Epidermal melanocyte (primary cell): ENCODE results near the gene ADAMTS2.
"Not testable (repeated sequence)": the region's sequence is repeated elsewhere in the genome, so short reads cannot be mapped to it uniquely, and the experiment has no call there.

Experiments
- DNase-seq: peaks from one replicate; pipeline ENCODE4 v3.0.0; 2011; ENCODE audit warnings: low spot score; ENCODE audit not compliant: insufficient read length

The ADAMTS2 gene

DNA sequence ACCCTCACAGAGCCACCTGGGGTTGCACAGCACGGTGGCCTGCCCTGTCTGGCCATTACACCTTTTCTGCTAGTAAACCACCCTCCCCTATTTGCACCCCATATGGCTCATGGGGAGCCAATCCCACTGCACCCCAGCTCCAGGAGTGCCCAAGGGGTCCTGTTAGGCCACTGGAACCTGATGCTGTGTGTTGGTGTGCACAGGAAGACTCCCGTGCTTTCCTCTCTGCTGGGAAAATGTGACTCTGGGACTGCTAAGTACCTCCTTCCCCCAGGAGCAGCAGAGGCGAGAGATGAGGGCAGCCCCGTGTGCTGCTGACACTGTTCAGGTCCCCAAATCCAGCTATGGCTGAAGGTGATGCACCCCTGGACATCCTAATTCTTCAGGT, 126.3 kb downstream of the ADAMTS2 start:
- DNase-seq = no peak

DNA sequence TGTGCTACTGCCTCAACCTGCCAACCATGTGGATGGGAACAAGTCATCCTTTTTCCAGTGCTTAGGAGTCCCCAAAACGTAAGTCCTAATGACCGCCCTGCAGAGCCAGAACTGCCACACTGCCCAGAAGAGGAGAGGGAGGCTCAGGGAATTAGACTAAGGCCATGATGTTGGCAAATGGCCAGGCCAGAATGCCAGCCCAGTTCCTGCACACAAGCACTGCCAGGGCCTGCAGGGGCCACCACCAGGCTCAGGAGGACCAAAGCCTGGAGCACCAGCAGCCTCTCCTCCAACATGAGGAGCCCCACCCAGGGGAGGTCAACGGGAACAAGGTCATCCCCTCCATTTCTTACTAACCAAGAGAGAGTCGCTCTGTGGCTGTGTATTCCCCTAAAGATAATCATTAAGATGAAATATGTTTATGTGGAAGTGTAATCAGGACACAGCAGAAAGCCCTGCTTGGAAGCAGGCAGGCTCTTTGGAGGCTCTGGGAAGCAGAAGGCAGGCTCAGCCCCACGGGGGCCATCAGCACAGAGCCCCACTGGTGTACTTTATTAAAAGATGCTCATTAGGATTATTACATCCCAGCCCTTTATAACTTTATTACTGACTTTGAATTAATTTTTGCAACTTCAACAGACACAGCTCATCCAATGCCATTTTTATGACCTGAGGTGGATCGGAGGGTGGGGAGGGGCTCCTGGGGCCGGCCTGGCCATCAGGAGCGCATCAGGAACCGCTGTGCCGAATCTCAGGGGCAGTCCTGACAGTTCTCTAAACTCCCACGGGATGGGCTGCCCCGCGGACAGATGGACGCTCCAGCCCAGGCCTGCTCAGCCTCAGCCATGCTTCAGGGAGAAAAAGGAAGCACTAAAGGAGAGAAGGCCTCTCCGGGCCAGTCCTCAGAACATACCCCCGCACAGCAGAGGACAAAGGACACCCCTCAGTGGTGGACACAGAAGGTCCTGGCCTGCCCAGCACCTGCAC, 127.0 kb downstream of the ADAMTS2 start:
- no peak for DNase-seq

- no peak for DNase-seq
Observed at GRCh38 chr5:179217356-179217755, 127.9 kb downstream of the ADAMTS2 start.

- DNase-seq = not testable (repeated sequence)
Observed at GRCh38 chr5:179216381-179216780, 128.9 kb downstream of the ADAMTS2 start.

DNA sequence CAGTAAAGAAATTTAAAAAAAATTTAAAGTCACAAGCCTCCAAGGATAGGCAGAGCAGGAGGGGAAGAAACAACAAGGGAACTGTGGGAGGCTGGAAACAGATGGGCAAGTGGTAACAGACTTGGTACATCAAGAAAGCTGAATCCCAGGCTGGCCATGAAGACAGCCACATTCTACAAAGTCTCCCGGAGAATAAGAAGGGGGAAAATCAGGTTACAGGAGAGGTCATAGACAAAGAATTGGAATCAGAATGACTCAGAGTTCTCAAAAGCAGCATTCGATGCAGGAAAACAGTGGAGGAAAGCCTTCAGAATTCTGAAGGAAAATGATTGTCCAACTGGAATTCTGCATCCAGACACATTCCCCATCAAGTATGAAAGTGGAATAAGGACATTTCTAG, 129.7 kb downstream of the ADAMTS2 start:
- DNase-seq = no peak

- DNase-seq = no peak
Observed at GRCh38 chr5:179214678-179215077, 130.6 kb downstream of the ADAMTS2 start.

DNA sequence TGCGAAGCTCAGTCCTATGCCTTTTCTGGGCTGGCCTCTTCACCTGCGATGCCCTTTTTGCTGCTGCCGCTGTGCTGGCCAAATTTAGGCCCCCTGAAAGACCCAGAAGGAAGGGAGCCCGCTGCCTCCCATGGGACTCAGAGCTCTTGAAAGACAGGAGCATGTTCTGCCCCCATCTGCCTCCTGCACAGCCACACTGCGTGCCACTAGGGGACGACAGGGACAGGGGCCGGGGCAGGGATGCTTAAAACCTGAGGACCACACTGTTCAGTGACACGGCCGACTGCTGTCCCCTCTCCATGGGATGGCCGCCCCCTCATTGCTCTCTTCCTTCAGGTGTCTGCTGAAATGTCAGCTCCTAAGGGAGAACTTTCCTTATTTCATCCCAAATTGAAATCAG, 132.4 kb downstream of the ADAMTS2 start:
- no peak for DNase-seq

DNA sequence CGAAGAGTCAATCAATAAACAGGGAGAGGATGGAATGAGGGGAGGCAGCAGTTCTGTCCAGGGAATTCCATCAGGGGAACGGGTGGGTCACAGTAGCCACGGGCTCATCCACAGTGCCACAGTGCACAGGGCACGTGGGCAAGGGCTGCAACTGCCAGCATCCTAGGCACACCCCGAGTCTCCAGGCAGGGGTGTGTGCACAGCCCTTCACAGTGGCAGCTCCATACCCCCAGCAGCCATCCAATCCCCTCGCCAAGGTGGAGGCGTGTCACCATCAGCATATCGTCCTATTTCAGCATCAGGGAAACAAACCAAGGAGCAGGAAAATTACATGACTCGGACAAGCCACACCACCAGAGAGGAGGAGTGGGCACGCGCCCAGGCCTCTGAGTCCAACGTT, 133.6 kb downstream of the ADAMTS2 start:
- DNase-seq = no peak

DNA sequence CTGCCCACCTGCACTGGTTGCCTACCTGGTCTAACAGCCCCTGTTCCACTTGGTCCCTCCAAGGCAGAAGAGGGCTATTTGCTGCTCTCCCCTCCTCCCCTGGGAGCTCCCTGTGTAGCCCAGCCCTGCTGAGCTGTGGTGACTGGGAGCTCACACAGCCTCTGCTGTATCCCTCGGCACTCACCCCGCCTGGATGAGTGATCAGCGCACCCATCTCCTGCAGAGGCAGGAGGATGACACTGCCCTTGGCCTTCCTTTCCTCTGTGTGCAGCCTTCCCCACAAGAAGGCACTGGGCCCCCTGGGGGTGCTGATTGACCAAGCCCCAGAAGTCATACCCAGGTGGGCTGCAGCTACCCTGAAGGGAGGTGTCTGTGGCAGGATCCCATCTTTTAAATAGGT, 134.2 kb downstream of the ADAMTS2 start:
- DNase-seq = no peak

DNA sequence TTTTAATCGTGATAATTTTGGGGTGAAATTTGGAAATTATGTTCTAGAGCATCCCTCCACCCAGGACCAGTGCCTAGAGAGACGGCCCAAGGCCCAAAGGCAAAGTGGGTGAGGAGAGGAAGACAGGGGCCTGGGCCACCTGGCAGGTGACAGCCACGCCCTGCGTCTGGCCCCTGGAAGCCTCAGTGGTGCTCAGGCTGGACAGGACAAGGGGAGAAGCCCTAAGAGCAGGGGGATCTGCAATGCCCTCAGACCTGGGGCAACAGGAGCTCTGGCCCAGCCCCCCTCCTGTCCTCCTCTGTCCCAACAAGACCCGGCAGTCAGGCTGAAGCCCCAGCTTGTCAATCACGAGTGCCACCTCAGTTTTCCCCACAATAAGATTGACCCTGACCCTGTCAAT, 134.8 kb downstream of the ADAMTS2 start:
- DNase-seq = no peak

GRCh38 chr5:179209359-179210150, 135.7 kb downstream of the ADAMTS2 start:
- DNase-seq = no peak

DNA sequence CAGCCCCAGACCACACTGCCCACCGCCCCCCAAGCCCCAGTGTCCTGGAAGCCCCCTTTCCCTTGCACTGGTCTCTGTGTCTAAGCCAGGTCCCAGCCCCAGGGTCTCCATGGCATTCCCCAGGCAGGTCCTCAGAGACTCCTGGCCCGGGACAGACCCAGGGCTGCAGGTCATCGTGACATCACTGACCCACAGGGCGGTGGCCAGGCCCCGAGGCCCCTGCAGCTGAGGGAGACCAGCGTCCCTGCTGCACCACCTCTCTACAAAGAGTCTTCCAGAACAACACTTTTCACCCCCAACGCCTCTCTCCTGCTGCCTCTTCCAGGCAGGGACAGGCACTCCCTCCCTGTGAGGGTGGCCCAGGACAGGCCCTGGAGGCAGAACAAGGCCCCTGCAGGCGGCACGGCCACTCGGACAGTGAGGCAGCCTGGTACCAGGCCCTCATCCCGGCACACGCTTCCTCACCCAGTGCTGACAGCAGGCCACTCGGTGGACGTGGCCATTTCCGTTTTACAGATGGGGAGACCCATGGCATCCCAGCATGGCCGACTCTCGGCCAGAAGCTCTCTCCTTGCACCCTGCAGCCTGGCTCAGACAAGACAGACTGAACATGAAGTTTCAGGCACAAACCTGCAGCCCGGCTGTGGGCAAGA, 136.4 kb downstream of the ADAMTS2 start:
- no peak for DNase-seq

- DNase-seq = no peak
Observed at GRCh38 chr5:179207920-179208705, 137.1 kb downstream of the ADAMTS2 start.

GRCh38 chr5:179207470-179207869, 137.8 kb downstream of the ADAMTS2 start:
- DNase-seq = no peak

DNA sequence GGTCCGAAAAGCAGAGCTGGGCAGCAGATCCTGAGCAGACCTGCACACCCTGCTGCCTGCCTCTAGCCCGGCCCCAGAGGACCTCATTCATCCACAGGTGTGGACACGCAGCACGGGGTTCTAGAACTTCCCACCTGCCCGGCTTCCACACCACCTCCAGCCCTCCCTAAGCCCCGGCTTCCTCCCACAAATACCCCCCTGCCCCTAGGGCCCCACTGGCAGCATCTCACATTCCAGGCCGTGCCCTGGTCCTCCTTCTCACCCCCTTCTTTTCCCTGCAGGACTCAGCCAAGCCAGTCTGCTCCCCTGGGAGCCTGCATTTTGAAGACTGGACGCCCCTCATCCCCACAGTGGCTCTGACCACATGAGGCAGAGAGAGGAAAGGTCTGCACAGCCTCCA, 138.9 kb downstream of the ADAMTS2 start:
- DNase-seq = no peak

GRCh38 chr5:179205277-179205676, 140.0 kb downstream of the ADAMTS2 start:
- no peak for DNase-seq

DNA sequence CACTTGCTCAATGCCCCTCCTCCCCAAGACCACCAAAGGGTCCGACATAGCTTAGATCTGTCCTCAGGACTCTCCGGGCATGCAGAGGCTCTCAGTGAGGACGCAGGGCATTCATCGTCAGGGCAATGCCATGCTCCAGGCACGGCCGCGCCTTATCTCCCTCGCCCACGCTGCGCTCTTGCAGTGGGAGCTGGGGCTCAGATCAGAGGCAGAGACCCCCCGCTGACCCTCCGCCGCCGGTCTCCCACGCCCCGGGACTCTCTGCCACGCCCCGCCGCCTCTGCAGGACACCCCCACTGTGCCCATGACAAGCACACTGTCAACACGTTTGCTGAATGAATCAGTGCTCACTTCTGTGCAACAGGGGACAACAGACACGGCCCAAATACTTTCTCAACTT, 140.7 kb downstream of the ADAMTS2 start:
- DNase-seq = no peak

GRCh38 chr5:179203248-179203647, 142.0 kb downstream of the ADAMTS2 start:
- no peak for DNase-seq

DNA sequence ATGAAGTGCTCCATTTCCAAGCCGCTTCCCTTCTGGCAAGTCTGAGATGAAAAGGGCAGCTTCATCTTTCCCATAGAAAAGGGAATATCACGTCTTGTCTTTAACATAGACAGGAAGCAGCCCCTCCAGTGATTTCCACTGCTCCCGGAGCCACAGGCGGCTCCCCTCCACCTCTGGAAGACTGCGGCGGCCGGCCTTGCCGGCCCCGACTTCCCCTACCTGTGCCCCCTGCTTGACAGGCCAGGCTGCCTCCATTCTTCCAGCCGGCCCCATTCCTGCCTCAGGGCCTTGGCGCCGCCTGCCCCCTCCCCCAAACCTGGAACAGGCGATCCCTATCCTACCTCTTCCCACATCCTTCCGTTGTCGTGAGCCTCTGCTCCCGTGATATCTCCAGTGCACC, 143.3 kb downstream of the ADAMTS2 start:
- no peak for DNase-seq

- no peak for DNase-seq
Observed at GRCh38 chr5:179199246-179199645, 146.0 kb downstream of the ADAMTS2 start.

DNA sequence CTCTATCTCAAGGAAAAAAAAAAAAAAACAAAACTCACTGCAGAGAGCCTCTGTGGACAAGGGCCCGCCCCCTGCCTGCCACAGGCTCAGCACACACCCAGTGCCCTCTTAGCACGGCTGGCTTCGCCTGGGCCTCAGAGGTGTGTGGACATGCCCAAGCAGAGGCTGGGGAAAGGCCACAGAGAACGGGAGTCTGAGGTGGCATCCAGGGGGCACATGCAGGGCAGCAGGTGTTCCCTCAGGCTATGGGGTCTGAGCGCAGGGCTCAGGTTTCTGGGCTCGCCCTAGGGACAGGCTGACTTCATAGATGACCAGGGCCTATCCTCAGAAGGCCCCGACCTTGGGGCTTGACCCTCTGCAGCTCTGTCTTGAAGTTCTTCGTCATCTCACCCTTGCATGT, 146.4 kb downstream of the ADAMTS2 start:
- DNase-seq = no peak
